Central memory CD4-positive, alpha-beta T cell (primary cell): ENCODE data around the gene GDAP1L1.
"Not testable (repeated sequence)": the region's sequence is repeated elsewhere in the genome, so short reads cannot be mapped to it uniquely, and the experiment has no call there.

Source experiments
- DNase-seq: peaks from one replicate; pipeline ENCODE4 v3.0.0; 2022

The GDAP1L1 gene

GRCh38 chr20:44306927-44307326 lies 59.8 kb downstream of the GDAP1L1 start:
- DNase-seq: no peak

- no peak for DNase-seq
Observed at GRCh38 chr20:44309763-44310663, 62.9 kb downstream of the GDAP1L1 start.

GRCh38 chr20:44310664-44311639 lies 63.8 kb downstream of the GDAP1L1 start, which contains the start of gene FITM2:
Gene FITM2 (minus strand): TSS chr20:44311202. CDS start chr20:44311148, 54 bp downstream.
- DNase-seq: peak; percentile 97

GRCh38 chr20:44314870-44315269 lies 67.8 kb downstream of the GDAP1L1 start:
- DNase-seq: no peak

GRCh38 chr20:44319839-44320422 lies 72.8 kb downstream of the GDAP1L1 start:
- no peak for DNase-seq

- DNase-seq: no peak
Observed at GRCh38 chr20:44324343-44324742, 77.2 kb downstream of the GDAP1L1 start.

- no peak for DNase-seq
Observed at GRCh38 chr20:44326391-44327159, 79.5 kb downstream of the GDAP1L1 start.

GRCh38 chr20:44327748-44328147 lies 80.6 kb downstream of the GDAP1L1 start:
- not testable (repeated sequence) for DNase-seq

GRCh38 chr20:44328428-44328827 lies 81.3 kb downstream of the GDAP1L1 start:
- DNase-seq: no peak
